HEK293 (cell line): ENCODE results near the gene NTN3.

Experiments used
- CTCF ChIA-PET: fragments of 350-600 bp; formaldehyde crosslinking; extraction: SDS; loops from one replicate; lab custom pipeline; 2021; ENCODE audit warnings: antibody characterized with exemption; lab: Yijun Ruan, JAX
- POLR2A ChIA-PET: fragments of 300-600 bp; formaldehyde crosslinking; extraction: SDS; loops from one replicate; lab custom pipeline; 2020; ENCODE audit warnings: antibody characterized with exemption, inconsistent platforms; lab: Yijun Ruan, JAX
- H3K27ac ChIP-seq: fragments of 200-500 bp; sonication (Bioruptor generic); 2 replicates; pipeline ENCODE4 v1.5.1; 2014; ENCODE audit warnings: low read depth, low read length, control low read depth, inconsistent platforms; ENCODE audit errors: extremely low read depth
- H3K36me3 ChIP-seq, 2 experiments: fragments of 200-500 bp in 1 of 2; sonication (Bioruptor generic) in 1 of 2; 1 replicate in 1 of 2; 2 replicates in 1 of 2; pipeline ENCODE4 v1.5.1; 2014 to 2017; ENCODE audit warnings: inconsistent platforms in 2 of 2, low read length in 2 of 2; ENCODE audit not compliant: control insufficient read depth in 2 of 2, insufficient read depth in 1 of 2
- H3K4me1 ChIP-seq: fragments of 200-500 bp; sonication (Bioruptor generic); 2 replicates; pipeline ENCODE4 v1.5.1; 2014; ENCODE audit warnings: mild to moderate bottlenecking, low read length, inconsistent platforms; ENCODE audit not compliant: control insufficient read depth, insufficient read depth
- H3K4me3 ChIP-seq: 2 replicates; pipeline ENCODE4 v1.5.1; 2011; ENCODE audit warnings: low read depth, mild to moderate bottlenecking, control low read depth, low read length, moderate library complexity
- H3K9me3 ChIP-seq: fragments of 200-500 bp; sonication (Bioruptor generic); 2 replicates; pipeline ENCODE4 v1.5.1; 2014; ENCODE audit warnings: low read depth, low read length, inconsistent platforms; ENCODE audit not compliant: control insufficient read depth, insufficient read depth
- EGR2 ChIP-seq: fragments of 450-650 bp; formaldehyde crosslinking; IDR thresholded peaks from 2 replicates; pipeline ENCODE4 v1.5.1; 2016; ENCODE audit warnings: low read depth, missing biosample characterization, missing genetic modification characterization
- FEZF1 ChIP-seq: fragments of 450-650 bp; formaldehyde crosslinking; IDR thresholded peaks from 2 replicates; pipeline ENCODE4 v1.5.1; 2016; ENCODE audit warnings: missing biosample characterization, missing genetic modification characterization
- IKZF3 ChIP-seq: fragments of 450-650 bp; IDR thresholded peaks from 2 replicates; pipeline ENCODE4 v1.5.0; 2018; ENCODE audit warnings: missing biosample characterization, mild to moderate bottlenecking, missing genetic modification characterization, moderate library complexity
- KLF1 ChIP-seq: fragments of 450-650 bp; formaldehyde crosslinking; IDR thresholded peaks from 2 replicates; pipeline ENCODE4 v1.5.1; 2016; ENCODE audit warnings: missing biosample characterization, missing genetic modification characterization
- KLF10 ChIP-seq: fragments of 450-650 bp; IDR thresholded peaks from 2 replicates; pipeline ENCODE4 v1.5.1; 2018; ENCODE audit warnings: missing biosample characterization, mild to moderate bottlenecking, missing genetic modification characterization
- PATZ1 ChIP-seq: fragments of 450-650 bp; formaldehyde crosslinking; IDR thresholded peaks from 2 replicates; pipeline ENCODE4 v1.5.1; 2016; ENCODE audit warnings: missing biosample characterization, missing genetic modification characterization
- PBX3 ChIP-seq: sonication (generic); formaldehyde crosslinking; IDR thresholded peaks from 2 replicates; pipeline ENCODE4 v1.8.1; 2022; ENCODE audit warnings: mild to moderate bottlenecking, moderate library complexity, missing genetic modification reagents
- PRDM10 ChIP-seq: fragments of 450-650 bp; formaldehyde crosslinking; IDR thresholded peaks from 2 replicates; pipeline ENCODE4 v1.5.1; 2016; ENCODE audit warnings: missing biosample characterization, missing genetic modification characterization
- SP2 ChIP-seq: fragments of 450-650 bp; formaldehyde crosslinking; IDR thresholded peaks from 2 replicates; pipeline ENCODE4 v1.5.1; 2016; ENCODE audit warnings: missing biosample characterization, missing genetic modification characterization
- SP7 ChIP-seq: fragments of 450-650 bp; formaldehyde crosslinking; IDR thresholded peaks from 2 replicates; pipeline ENCODE4 v1.5.1; 2016; ENCODE audit warnings: missing biosample characterization, missing genetic modification characterization
- ZBTB1 ChIP-seq: fragments of 450-650 bp; formaldehyde crosslinking; IDR thresholded peaks from 2 replicates; pipeline ENCODE4 v1.5.1; 2016; ENCODE audit warnings: missing biosample characterization, missing genetic modification characterization
- ZBTB20 ChIP-seq: fragments of 450-650 bp; formaldehyde crosslinking; IDR thresholded peaks from 2 replicates; pipeline ENCODE4 v1.5.1; 2016; ENCODE audit warnings: missing biosample characterization, missing genetic modification characterization
- ZBTB26 ChIP-seq: fragments of 450-650 bp; formaldehyde crosslinking; optimal IDR thresholded peaks from 2 replicates; pipeline ENCODE3; 2016; ENCODE audit warnings: missing biosample characterization, mild to moderate bottlenecking, missing genetic modification characterization
- ZBTB8A ChIP-seq: fragments of 450-650 bp; formaldehyde crosslinking; IDR thresholded peaks from 2 replicates; pipeline ENCODE4 v1.5.1; 2016; ENCODE audit warnings: missing biosample characterization, missing genetic modification characterization
- ZEB2 ChIP-seq: fragments of 450-650 bp; formaldehyde crosslinking; IDR thresholded peaks from 2 replicates; pipeline ENCODE4 v1.5.1; 2016; ENCODE audit warnings: missing biosample characterization, missing genetic modification characterization
- ZIC2 ChIP-seq: fragments of 450-650 bp; formaldehyde crosslinking; IDR thresholded peaks from 2 replicates; pipeline ENCODE4 v1.5.1; 2016; ENCODE audit warnings: missing biosample characterization, missing genetic modification characterization
- ZNF10 ChIP-seq: fragments of 450-650 bp; formaldehyde crosslinking; IDR thresholded peaks from 2 replicates; pipeline ENCODE4 v1.5.1; 2017; ENCODE audit warnings: missing biosample characterization, missing genetic modification characterization
- ZNF112 ChIP-seq: fragments of 450-650 bp; formaldehyde crosslinking; IDR thresholded peaks from 2 replicates; pipeline ENCODE4 v1.5.0; 2017; ENCODE audit warnings: missing biosample characterization, missing genetic modification characterization
- ZNF114 ChIP-seq: fragments of 450-650 bp; formaldehyde crosslinking; IDR thresholded peaks from 2 replicates; pipeline ENCODE4 v1.5.0; 2017; ENCODE audit warnings: missing biosample characterization, missing genetic modification characterization
- ZNF184 ChIP-seq: fragments of 450-650 bp; IDR thresholded peaks from 2 replicates; pipeline ENCODE4 v1.5.1; 2018; ENCODE audit warnings: missing biosample characterization, mild to moderate bottlenecking, missing genetic modification characterization
- ZNF561 ChIP-seq: fragments of 450-650 bp; IDR thresholded peaks from 2 replicates; pipeline ENCODE4 v1.5.1; 2018; ENCODE audit warnings: missing biosample characterization, missing genetic modification characterization, borderline replicate concordance
- ZNF639 ChIP-seq: fragments of 450-650 bp; formaldehyde crosslinking; IDR thresholded peaks from 2 replicates; pipeline ENCODE4 v1.5.1; 2016; ENCODE audit warnings: missing biosample characterization, missing genetic modification characterization
- ZSCAN30 ChIP-seq: fragments of 450-650 bp; IDR thresholded peaks from 2 replicates; pipeline ENCODE4 v1.5.1; 2018; ENCODE audit warnings: missing biosample characterization, mild to moderate bottlenecking, missing genetic modification characterization, moderate library complexity
- TF ChIP-seq, protein P1 (sequence below): fragments of 450-650 bp; formaldehyde crosslinking; IDR thresholded peaks from 2 replicates; pipeline ENCODE4 v1.5.1; 2016; ENCODE audit warnings: missing biosample characterization, missing genetic modification characterization
- TF ChIP-seq, protein P2 (sequence below): fragments of 450-650 bp; formaldehyde crosslinking; IDR thresholded peaks from 2 replicates; pipeline ENCODE4 v1.5.1; 2017; ENCODE audit warnings: missing biosample characterization, missing genetic modification characterization

NTN3 gene

GRCh38 chr16:2471016-2471652, at the start of gene NTN3:
NTN3 (plus strand) TSS chr16:2471297; CDS start chr16:2471702, 405 bp downstream.
- H3K9me3 ChIP-seq, result no peaks in the 10 kb centered on the region
- H3K36me3 ChIP-seq, result no peaks in the 10 kb centered on the region
- peak within 1 kb of the TSS; percentile 49; the same call in 1 of the 2 replicates for H3K27ac ChIP-seq
- CTCF ChIA-PET, result no interaction called here
- POLR2A ChIA-PET, result interaction anchor here (0.7 to 3.2 kb wide), 6 partner anchors 12 to 235 kb away, joined by 3 to 34 read pairs (median 4); partner anchors contain the start of genes DNASE1L2, ECI1 and TEDC2
- peak within 1 kb of the TSS; percentile 23 for H3K4me3 ChIP-seq
- peaks cover 29% of the 10 kb centered on the region for H3K4me1 ChIP-seq
- TF ChIP-seq ZNF561 (tag by site-specific recombination) (peak; percentile 83), PATZ1 (tag by site-specific recombination) (0 out of 2 replicates have a peak, but pooled peaks have one; percentile 9), IKZF3 (tag by site-specific recombination) (peak; percentile 36; the same call in 1 of the 2 replicates), ZNF184 (tag by site-specific recombination) (peak; percentile 67), ZBTB8A (tag by site-specific recombination) (peak; percentile 76; the same call in 1 of the 2 replicates), SP2 (tag by site-specific recombination) (peak; percentile 60), ZNF639 (tag by site-specific recombination) (no peak), FEZF1 (tag by site-specific recombination) (no peak), ZBTB1 (tag by site-specific recombination) (no peak), PBX3 (CRISPR knock-in tag) (0 out of 2 replicates have a peak, but pooled peaks have one; percentile 20), ZNF10 (tag by site-specific recombination) (peak; percentile 5; the same call in 1 of the 2 replicates), ZNF112 (no peak), ZIC2 (peak; percentile 49), EGR2 (tag by site-specific recombination) (peak; percentile 54), ZSCAN30 (peak; percentile 40; the same call in 1 of the 2 replicates), ZEB2 (tag by site-specific recombination) (no peak), SP7 (tag by site-specific recombination) (0 out of 2 replicates have a peak, but pooled peaks have one; percentile 8), ZNF114 (tag by site-specific recombination) (no peak), ZBTB20 (tag by site-specific recombination) (peak; percentile 88), KLF10 (0 out of 2 replicates have a peak, but pooled peaks have one; percentile 45), PRDM10 (tag by site-specific recombination) (peak; percentile 1; the same call in 1 of the 2 replicates), ZBTB26 (tag by site-specific recombination) (peak; percentile 64), KLF1 (peak; percentile 78)
- TF ChIP-seq, protein P1, sequence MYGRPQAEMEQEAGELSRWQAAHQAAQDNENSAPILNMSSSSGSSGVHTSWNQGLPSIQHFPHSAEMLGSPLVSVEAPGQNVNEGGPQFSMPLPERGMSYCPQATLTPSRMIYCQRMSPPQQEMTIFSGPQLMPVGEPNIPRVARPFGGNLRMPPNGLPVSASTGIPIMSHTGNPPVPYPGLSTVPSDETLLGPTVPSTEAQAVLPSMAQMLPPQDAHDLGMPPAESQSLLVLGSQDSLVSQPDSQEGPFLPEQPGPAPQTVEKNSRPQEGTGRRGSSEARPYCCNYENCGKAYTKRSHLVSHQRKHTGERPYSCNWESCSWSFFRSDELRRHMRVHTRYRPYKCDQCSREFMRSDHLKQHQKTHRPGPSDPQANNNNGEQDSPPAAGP, result peak; percentile 34; the same call in 1 of the 2 replicates
- TF ChIP-seq, protein P2, sequence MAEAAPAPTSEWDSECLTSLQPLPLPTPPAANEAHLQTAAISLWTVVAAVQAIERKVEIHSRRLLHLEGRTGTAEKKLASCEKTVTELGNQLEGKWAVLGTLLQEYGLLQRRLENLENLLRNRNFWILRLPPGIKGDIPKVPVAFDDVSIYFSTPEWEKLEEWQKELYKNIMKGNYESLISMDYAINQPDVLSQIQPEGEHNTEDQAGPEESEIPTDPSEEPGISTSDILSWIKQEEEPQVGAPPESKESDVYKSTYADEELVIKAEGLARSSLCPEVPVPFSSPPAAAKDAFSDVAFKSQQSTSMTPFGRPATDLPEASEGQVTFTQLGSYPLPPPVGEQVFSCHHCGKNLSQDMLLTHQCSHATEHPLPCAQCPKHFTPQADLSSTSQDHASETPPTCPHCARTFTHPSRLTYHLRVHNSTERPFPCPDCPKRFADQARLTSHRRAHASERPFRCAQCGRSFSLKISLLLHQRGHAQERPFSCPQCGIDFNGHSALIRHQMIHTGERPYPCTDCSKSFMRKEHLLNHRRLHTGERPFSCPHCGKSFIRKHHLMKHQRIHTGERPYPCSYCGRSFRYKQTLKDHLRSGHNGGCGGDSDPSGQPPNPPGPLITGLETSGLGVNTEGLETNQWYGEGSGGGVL (tag by site-specific recombination), result peak; percentile 63
